HG03039 (cell line): Measurements from ENCODE around the gene SIGLEC7.

ENCODE experiments used
- ATAC-seq: cut with Tn5 transposase; IDR thresholded peaks from one replicate; pipeline ENCODE4 v1.9.1; 2021; ENCODE audit warnings: mild to moderate bottlenecking, moderate library complexity; ENCODE audit not compliant: unreplicated experiment

Gene SIGLEC7

GRCh38 chr19:51116736-51117286, 25.3 kb upstream of the SIGLEC7 start:
- ATAC-seq: no peak

DNA sequence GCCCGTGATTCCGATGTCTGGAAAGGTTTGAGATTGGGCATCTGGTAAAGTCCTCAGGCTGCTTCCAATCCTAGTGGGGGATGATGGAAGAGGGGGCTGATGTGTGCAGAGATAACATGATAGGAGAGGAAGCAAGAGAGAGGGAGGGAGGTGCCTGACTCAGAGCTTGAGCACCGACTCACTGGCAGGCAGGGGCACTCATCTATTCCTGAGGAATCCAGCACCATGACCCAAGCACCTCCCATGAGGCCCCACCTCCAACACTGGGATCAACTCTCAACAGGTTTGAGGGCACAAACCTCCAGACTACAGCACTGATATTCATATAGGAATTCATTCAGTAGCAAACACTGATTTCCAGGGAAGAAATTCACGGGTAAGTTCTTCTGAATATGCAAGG, 23.0 kb upstream of the SIGLEC7 start:
- ATAC-seq: no peak

DNA sequence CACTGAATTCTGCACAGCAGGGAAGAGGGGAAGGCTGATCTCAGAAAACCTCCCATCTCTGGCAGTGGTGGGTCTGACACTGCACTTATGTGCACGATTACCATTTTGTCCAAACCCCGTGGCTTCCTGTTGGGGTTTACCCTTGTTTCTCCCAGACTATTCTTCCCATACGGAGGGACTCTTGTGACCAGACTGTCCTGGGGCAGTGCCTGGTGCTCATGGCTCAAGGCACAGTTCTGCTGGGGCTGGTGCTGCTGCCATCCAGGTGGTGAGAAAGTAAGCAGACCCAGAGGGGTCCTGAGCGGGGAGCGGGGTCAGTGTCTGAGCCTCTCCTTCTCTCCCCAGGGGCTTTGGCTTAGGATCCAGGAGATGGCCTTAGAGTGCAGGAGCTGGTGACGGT, 22.5 kb upstream of the SIGLEC7 start:
- ATAC-seq: no peak

DNA sequence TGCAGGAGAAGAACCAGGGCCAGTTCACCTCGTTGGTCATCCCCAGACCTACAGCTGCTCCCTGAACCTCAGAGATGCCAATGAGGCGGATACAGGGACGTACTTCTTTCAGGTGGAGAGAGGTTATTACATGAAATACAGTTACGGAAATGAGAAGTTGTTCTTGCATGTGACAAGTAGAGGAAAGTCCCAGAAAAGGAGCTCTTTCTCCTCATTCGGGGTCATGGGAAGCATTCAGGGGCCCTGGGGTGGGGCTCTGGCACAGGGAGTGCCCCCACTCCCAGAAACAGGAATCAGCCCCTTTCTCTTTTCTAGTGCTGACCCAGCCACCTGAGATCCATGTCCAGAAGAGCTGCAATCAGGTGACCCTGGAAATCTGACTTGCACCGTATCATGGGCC, 21.9 kb upstream of the SIGLEC7 start:
- no peak for ATAC-seq

DNA sequence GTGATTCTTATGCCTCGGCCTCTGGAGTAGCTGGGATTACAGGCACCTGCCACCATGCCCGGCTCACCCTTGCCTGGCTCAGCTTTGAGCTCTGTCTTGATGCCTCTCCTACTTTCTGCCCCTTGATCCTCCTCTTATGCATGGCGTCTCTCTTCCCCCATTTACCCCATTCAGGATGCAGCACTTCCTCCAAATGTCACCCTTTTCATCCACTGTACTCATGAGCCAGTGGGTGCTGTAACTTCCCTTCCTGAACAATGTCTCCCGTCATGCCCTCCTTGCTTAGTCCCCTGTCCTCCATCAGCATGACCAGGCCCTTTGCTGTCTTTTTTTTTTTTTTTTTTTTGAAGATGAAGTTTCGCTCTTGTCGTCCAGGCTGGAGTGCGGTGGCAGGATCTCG, 20.8 kb upstream of the SIGLEC7 start:
- ATAC-seq: no peak

GRCh38 chr19:51122112-51122981, 19.8 kb upstream of the SIGLEC7 start:
- ATAC-seq: no peak

- ATAC-seq: no peak
Observed at GRCh38 chr19:51123381-51123800, 18.7 kb upstream of the SIGLEC7 start.

DNA sequence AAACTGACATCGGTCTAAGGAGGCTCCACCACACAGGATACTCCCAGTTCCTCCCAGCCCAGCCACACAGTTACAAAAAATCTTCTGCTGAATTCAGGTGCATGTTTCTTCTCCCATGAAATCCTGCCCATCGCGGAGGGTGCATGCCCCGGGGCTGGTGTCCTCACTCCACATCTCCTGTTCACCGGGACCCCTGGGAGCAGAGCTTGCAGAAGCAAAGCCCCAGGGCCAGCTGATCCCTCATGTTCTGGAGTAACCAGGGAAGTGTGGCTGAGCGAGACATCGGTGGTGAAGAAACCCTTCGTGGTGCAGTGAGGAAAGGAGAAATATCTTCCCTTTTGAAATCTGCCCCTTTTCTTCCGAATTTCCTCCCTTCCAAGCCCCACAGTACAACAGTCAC, 18.3 kb upstream of the SIGLEC7 start:
- ATAC-seq: no peak

DNA sequence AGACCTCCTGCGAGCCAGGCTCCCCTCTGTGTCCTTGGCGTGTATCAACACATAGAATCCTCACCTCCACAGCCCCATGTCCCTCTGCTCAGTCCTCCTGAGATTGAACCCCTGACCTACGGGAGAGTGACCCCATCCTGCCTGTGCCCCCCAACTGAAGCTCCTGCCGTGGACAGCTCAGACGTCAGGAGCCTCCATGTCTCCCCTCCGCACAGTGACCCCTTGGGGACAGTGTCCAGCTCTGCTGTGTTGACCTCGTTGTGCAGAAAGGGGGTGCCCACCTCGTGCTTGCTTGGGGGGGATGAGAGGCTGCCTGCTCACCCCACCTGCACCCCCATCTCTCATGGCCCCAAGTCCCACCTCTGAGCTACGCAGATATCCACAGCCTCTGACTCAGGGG, 17.9 kb upstream of the SIGLEC7 start:
- no peak for ATAC-seq

DNA sequence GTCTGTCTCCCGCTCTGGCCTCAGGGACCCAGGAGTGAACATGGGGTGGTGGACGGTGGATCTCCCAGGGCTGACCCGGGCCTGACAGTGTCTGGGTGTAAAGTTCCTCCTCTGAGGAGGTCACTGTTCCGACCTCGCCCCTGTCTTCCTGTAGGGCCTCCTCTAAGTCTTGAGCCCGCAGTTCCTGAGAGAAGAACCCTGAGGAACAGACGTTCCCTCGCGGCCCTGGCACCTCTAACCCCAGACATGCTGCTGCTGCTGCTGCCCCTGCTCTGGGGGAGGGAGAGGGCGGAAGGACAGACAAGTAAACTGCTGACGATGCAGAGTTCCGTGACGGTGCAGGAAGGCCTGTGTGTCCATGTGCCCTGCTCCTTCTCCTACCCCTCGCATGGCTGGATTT, 17.4 kb upstream of the SIGLEC7 start, which contains the start of gene SIGLEC9:
Gene SIGLEC9 (plus strand): TSS at position 178 of the 400 bp plus-strand sequence. CDS start 69 bp downstream, at position 247.
- ATAC-seq: no peak

DNA sequence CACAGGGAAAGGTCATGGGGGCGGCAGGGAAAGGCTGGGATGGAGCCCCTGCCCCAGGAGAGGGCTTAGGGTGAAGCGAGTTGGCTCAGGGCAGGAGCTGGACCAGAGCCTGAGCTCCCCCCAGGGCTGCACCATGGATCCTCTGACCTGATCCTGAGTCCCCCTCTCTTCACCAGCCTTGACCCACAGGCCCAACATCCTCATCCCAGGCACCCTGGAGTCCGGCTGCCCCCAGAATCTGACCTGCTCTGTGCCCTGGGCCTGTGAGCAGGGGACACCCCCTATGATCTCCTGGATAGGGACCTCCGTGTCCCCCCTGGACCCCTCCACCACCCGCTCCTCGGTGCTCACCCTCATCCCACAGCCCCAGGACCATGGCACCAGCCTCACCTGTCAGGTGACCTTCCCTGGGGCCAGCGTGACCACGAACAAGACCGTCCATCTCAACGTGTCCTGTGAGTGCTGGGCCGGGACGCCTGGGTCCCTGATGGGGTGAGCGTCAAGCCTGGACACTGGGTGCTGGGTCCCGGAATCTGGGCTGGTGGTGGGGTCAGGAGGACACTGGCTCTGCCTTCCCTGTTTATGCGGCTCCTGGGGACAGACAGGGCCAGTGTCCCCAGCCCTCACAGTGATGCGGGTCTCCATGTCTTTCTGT, 16.6 kb upstream of the SIGLEC7 start:
- no peak for ATAC-seq

- ATAC-seq: no peak
Observed at GRCh38 chr19:51127032-51127431, 15.1 kb upstream of the SIGLEC7 start.

- ATAC-seq: no peak
Observed at GRCh38 chr19:51127755-51128154, 14.3 kb upstream of the SIGLEC7 start.

DNA sequence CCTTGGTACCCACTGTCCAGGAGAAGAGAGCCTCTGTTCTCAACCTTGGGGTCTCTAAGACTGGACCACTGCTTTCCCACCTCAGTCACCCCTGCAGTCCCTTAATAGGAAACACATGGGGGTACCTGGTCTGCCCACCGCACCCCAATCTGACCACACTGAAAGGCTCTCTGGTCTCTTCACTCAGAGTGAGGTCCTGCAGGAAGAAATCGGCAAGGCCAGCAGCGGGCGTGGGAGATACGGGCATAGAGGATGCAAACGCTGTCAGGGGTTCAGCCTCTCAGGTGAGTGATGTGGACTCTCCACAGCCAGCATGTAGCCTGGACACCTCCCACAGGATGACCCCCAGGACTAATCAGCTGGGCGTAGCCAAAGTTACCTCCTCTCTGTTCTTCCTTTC, 13.9 kb upstream of the SIGLEC7 start:
- no peak for ATAC-seq

DNA sequence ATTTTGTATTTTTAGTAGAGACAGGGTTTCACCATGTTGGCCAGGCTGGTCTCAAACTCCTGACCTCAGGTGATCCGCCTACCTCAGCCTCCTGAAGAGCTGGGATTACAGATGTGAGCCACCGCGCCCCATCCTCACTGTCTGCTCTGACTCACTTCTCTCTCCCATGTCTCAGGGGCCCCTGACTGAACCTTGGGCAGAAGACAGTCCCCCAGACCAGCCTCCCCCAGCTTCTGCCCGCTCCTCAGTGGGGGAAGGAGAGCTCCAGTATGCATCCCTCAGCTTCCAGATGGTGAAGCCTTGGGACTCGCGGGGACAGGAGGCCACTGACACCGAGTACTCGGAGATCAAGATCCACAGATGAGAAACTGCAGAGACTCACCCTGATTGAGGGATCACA, 12.4 kb upstream of the SIGLEC7 start:
- no peak for ATAC-seq

GRCh38 chr19:51131780-51132680, 10.1 kb upstream of the SIGLEC7 start:
- ATAC-seq: no peak

DNA sequence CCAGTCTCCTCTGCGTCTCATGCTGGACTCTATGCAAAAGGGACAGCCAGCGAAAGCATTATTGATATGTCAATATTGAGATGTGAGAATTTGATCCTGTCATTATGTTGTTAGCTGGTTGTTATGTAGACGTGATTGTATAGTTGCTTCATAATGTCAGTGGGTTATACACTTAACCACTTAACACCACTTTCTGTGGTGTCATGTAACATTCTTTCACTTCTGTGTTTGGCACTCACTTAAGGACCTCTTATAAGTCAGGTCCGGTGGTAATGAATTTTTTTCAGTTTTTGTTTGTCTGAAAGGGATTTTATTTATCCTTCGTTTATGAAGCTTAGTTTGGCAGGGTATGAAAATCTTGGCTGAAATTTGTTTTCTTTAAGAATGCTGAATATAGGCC, 7.1 kb upstream of the SIGLEC7 start:
- ATAC-seq: no peak

DNA sequence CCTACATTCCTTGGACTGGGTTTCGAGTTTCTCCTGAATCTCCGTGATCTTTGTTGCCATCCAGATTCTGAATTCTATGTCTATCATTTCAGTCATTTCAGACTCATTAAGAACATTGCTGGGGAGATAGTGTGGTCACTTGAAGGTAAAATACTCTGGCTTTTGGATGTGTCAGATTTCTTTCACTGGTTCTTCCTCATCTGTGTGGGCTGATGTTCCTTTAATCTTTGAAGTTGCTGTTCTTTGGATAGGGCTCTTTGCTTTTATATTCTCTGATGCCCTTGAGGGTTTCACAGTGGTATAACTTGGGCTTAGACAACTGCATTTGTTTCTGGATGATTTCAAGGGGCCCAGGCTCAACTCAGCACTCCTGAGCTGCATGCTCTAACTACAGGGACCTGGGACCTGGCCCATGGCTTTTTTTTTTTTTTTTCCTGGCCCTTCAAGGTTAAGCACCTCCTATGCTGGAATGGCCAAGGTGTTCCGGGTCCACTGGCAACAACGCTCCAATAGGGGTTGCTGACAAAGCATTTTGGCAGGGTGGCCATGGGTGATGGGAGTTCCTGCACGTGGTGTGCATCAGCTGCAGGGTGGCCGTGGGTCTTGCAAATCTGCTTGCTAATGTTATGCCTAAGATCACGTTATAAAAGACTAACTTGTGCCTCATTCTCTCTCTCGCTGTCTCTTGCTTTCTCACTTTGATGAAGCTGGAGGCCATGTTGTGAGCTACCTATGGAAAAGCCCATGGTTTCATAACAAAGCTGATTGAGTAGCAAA, 5.9 kb upstream of the SIGLEC7 start:
- no peak for ATAC-seq

DNA sequence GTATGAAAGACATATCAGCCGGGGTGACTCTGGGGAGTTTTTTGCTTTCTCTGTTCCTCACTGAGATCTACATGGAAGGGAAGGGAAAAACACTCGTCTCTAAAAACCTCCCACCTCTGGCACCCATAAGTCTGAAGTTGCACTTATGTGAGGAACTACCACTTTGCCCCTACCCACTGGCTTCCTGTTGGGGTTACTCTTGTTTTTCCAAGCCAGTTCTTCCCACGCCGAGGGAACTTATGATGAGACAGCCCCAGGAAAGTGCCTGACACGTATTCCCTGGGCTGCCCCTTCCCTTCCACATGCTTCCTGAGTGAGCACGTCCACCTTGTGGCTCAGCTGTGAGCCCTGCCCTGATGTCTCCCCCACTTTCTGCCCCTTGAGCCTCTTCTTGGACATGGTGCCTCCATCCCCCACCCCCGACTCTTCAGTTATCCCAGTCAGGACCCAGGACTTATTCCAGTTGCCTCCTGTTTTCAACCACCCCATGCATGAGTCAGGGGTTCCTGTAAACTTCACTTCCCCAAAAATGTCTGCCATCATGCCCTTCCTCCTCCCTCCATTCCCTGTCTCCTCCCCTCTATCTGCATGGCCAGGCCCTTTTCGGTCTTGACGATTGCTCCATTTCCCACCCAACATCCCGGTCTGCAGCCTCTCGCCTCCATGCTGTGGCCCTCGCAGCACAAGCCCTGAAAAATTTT, 5.1 kb upstream of the SIGLEC7 start:
- ATAC-seq: no peak
